Neural crest cell (in vitro differentiated cells): ENCODE results near the gene PDXK. TPM values are rescaled to one million over a fixed set of nuclear protein-coding genes. Genes with fewer than 3 reads are reported as not detected.
A peak's percentile ranks its signal among the peaks of the same experiment; 100 is the strongest.

ENCODE experiments used
- DNase-seq: peaks from one replicate; pipeline ENCODE4 v3.0.0; 2021; ENCODE audit warnings: low read depth, mixed read lengths, low spot score
- H3K27ac Mint-ChIP-seq: one replicate; pipeline ENCODE4 v1.8.0; 2021; ENCODE audit warnings: mild to moderate bottlenecking, mixed read lengths; ENCODE audit not compliant: unreplicated experiment
- H3K27me3 Mint-ChIP-seq: 2 replicates; pipeline ENCODE4 v1.8.0; 2021; ENCODE audit warnings: low read depth, mild to moderate bottlenecking, mixed read lengths
- H3K36me3 Mint-ChIP-seq: 2 replicates; pipeline ENCODE4 v1.8.0; 2021; ENCODE audit warnings: low read depth, mild to moderate bottlenecking, mixed read lengths
- H3K4me1 Mint-ChIP-seq: 2 replicates; pipeline ENCODE4 v1.8.0; 2021; ENCODE audit warnings: mixed read lengths
- H3K4me3 Mint-ChIP-seq: one replicate; pipeline ENCODE4 v1.8.0; 2021; ENCODE audit warnings: mild to moderate bottlenecking, mixed read lengths
- H3K9me3 Mint-ChIP-seq: 2 replicates; pipeline ENCODE4 v1.8.0; 2021; ENCODE audit warnings: mixed read lengths
- CTCF ChIP-seq: fragments of 200-600 bp; sonication (generic); conservative IDR thresholded peaks from 2 replicates; pipeline ENCODE4 v1.5.0; 2021; ENCODE audit warnings: antibody characterized with exemption, mild to moderate bottlenecking
- total RNA-seq: library from RNA; stranded (reverse); gene quantifications from 2 replicates; pipeline ENCODE4 v1.2.1, GENCODE V29; 2021

PDXK gene
- total RNA-seq, 1 donor from 2014 or later, result 67.3 TPM

- H3K9me3 Mint-ChIP-seq, result no peaks in the 10 kb centered on the region
- peak overlapping the region; percentile 79 for H3K4me3 Mint-ChIP-seq
- no peak for TF ChIP-seq CTCF
- DNase-seq, result no peak
- peaks cover 12% of the 10 kb centered on the region for H3K27me3 Mint-ChIP-seq
- no peaks in the 10 kb centered on the region for H3K36me3 Mint-ChIP-seq
- H3K27ac Mint-ChIP-seq, result no peak overlapping the region
- peaks cover 5% of the 10 kb centered on the region for H3K4me1 Mint-ChIP-seq
Observed at GRCh38 chr21:43719748-43720538, 1.0 kb downstream of the PDXK start.

GRCh38 chr21:43720539-43721166, 1.7 kb downstream of the PDXK start:
- peak overlapping the region; percentile 79 for H3K4me3 Mint-ChIP-seq
- H3K9me3 Mint-ChIP-seq, result no peaks in the 10 kb centered on the region
- TF ChIP-seq CTCF, result no peak
- no peaks in the 10 kb centered on the region for H3K36me3 Mint-ChIP-seq
- no peak for DNase-seq
- H3K27ac Mint-ChIP-seq, result no peak overlapping the region
- H3K27me3 Mint-ChIP-seq, result peaks cover 12% of the 10 kb centered on the region
- H3K4me1 Mint-ChIP-seq, result peaks cover 5% of the 10 kb centered on the region

GRCh38 chr21:43721206-43721605, 2.3 kb downstream of the PDXK start:
- H3K27ac Mint-ChIP-seq, result no peak overlapping the region
- peak overlapping the region; percentile 79 for H3K4me3 Mint-ChIP-seq
- DNase-seq, result no peak
- H3K27me3 Mint-ChIP-seq, result peaks cover 12% of the 10 kb centered on the region
- H3K36me3 Mint-ChIP-seq, result no peaks in the 10 kb centered on the region
- H3K9me3 Mint-ChIP-seq, result no peaks in the 10 kb centered on the region
- TF ChIP-seq CTCF, result no peak
- H3K4me1 Mint-ChIP-seq, result peaks cover 5% of the 10 kb centered on the region

GRCh38 chr21:43721939-43722338, 3.0 kb downstream of the PDXK start:
- peaks cover 12% of the 10 kb centered on the region for H3K27me3 Mint-ChIP-seq
- H3K4me1 Mint-ChIP-seq, result peaks cover 9% of the 10 kb centered on the region
- H3K36me3 Mint-ChIP-seq, result no peaks in the 10 kb centered on the region
- TF ChIP-seq CTCF, result no peak
- DNase-seq, result no peak
- H3K9me3 Mint-ChIP-seq, result no peaks in the 10 kb centered on the region
- no peak overlapping the region for H3K27ac Mint-ChIP-seq
- peak overlapping the region; percentile 79 for H3K4me3 Mint-ChIP-seq

GRCh38 chr21:43723648-43724047, 4.7 kb downstream of the PDXK start:
- Mint-ChIP-seq H3K36me3 (no peaks in the 10 kb centered on the region), H3K4me3 (peak overlapping the region; percentile 38), H3K9me3 (no peaks in the 10 kb centered on the region), H3K27me3 (peaks cover 6% of the 10 kb centered on the region), H3K4me1 (peaks cover 19% of the 10 kb centered on the region), H3K27ac (no peak overlapping the region)
- no peak for DNase-seq
- no peak for TF ChIP-seq CTCF
